K562 (cell line): ENCODE data around the gene RAD51D.

ENCODE experiments used
- CREB1 ChIP-seq, 2 experiments: sonication (generic) in 1 of 2; formaldehyde crosslinking in 1 of 2; IDR thresholded peaks; 2 replicates each; pipeline versions ENCODE4 v1.6.1 to v1.8.0; 2012 to 2022; ENCODE audit warnings: inconsistent platforms in 1 of 2, mild to moderate bottlenecking in 1 of 2, missing genetic modification reagents in 1 of 2, moderate library complexity in 1 of 2
- CTCF ChIP-seq, 3 experiments: IDR thresholded peaks in 2 of 3; conservative IDR thresholded peaks in 1 of 3; 2 replicates each; pipeline ENCODE4 v1.5.1; 2011 to 2012; ENCODE audit warnings: low read length in 3 of 3, mild to moderate bottlenecking in 3 of 3, control low read depth in 2 of 3, improper control_type of control experiment in 1 of 3, inconsistent platforms in 1 of 3, low read depth in 1 of 3, mixed read lengths in 1 of 3, moderate library complexity in 1 of 3; ENCODE audit not compliant: insufficient read depth in 2 of 3
- E2F8 ChIP-seq: fragments of 450-650 bp; IDR thresholded peaks from 2 replicates; pipeline ENCODE4 v1.7.1; 2018; ENCODE audit warnings: mild to moderate bottlenecking, low read depth; ENCODE audit not compliant: partially characterized antibody
- ETV5 ChIP-seq: sonication (generic); formaldehyde crosslinking; IDR thresholded peaks from 2 replicates; pipeline ENCODE4 v1.4.0; 2020; ENCODE audit warnings: low read depth, mild to moderate bottlenecking, missing genetic modification reagents
- POLR2AphosphoS5 ChIP-seq: IDR thresholded peaks from 2 replicates; pipeline ENCODE4 v1.6.1; 2011; ENCODE audit warnings: mild to moderate bottlenecking, low read depth, low read length, moderate library complexity; ENCODE audit not compliant: control insufficient read depth, insufficient read depth
- RBM39 ChIP-seq: fragments of 200-400 bp; formaldehyde crosslinking; optimal IDR thresholded peaks from 2 replicates; pipeline ENCODE3; 2018; ENCODE audit warnings: low read depth, low read length
- RCOR1 ChIP-seq, 2 experiments: IDR thresholded peaks; 2 replicates each; pipeline ENCODE4 v1.6.1; 2012; ENCODE audit warnings: low read depth in 2 of 2, low read length in 2 of 2, borderline replicate concordance in 1 of 2, improper control_type of control experiment in 1 of 2
- RFX5 ChIP-seq: IDR thresholded peaks from 2 replicates; pipeline ENCODE4 v1.6.1; 2011; ENCODE audit warnings: low read depth, mild to moderate bottlenecking, improper control_type of control experiment, low read length
- TGIF2 ChIP-seq: sonication (generic); formaldehyde crosslinking; IDR thresholded peaks from 2 replicates; pipeline ENCODE4 v1.8.1; 2022; ENCODE audit warnings: mild to moderate bottlenecking, missing genetic modification reagents, moderate library complexity
- ZBTB40 ChIP-seq, 2 experiments: fragments of 450-650 bp in 1 of 2; sonication (generic) in 1 of 2; formaldehyde crosslinking in 1 of 2; IDR thresholded peaks; 2 replicates each; pipeline versions ENCODE4 v1.7.1 to v1.9.0; 2016 to 2022; ENCODE audit warnings: inconsistent platforms in 1 of 2, mild to moderate bottlenecking in 1 of 2, missing genetic modification reagents in 1 of 2
- ZNF408 ChIP-seq: fragments of 250-450 bp; sonication (Bioruptor Pico); IDR thresholded peaks from 2 replicates; pipeline ENCODE4 v1.4.0; 2020; ENCODE audit warnings: low read depth, mild to moderate bottlenecking, moderate library complexity
- ZNF780A ChIP-seq: fragments of 250-450 bp; sonication (Bioruptor Pico); IDR thresholded peaks from 2 replicates; pipeline ENCODE4 v1.5.0; 2021; ENCODE audit warnings: mild to moderate bottlenecking
- ZNF79 ChIP-seq: fragments of 250-450 bp; sonication (Bioruptor Pico); IDR thresholded peaks from 2 replicates; pipeline ENCODE4 v1.4.0; 2020; ENCODE audit warnings: low read depth, mild to moderate bottlenecking, moderate library complexity

- TF ChIP-seq CTCF (IDR thresholded peaks at IDR 0.05 in 2 of 3, conservative IDR thresholded peaks at IDR 0.05 in 1 of 3; ENCODE audit: insufficient read depth in 2 of 3, low read depth in 1 of 3, low read length in 3 of 3): no peak
- TF ChIP-seq ZNF79 (CRISPR knock-in tag): no peak
- TF ChIP-seq ETV5 (CRISPR knock-in tag): no peak
- TF ChIP-seq RCOR1 (IDR thresholded peaks at IDR 0.05; ENCODE audit: borderline replicate concordance in 1 of 2, low read depth in 2 of 2, low read length in 2 of 2): no peak
- TF ChIP-seq TGIF2 (CRISPR knock-in tag): no peak
- no peak for TF ChIP-seq ZBTB40 (IDR thresholded peaks at IDR 0.05)
- TF ChIP-seq ZBTB40 (CRISPR knock-in tag; IDR thresholded peaks at IDR 0.05): no peak
- TF ChIP-seq RFX5: no peak
- no peak for TF ChIP-seq RBM39
- no peak for TF ChIP-seq ZNF408 (CRISPR knock-in tag)
- no peak for TF ChIP-seq ZNF780A (CRISPR knock-in tag)
- no peak for TF ChIP-seq CREB1 (IDR thresholded peaks at IDR 0.05)
- no peak for TF ChIP-seq CREB1 (CRISPR knock-in tag; IDR thresholded peaks at IDR 0.05)
- TF ChIP-seq POLR2AphosphoS5: no peak
- no peak for TF ChIP-seq E2F8
Measured at GRCh38 chr17:35155246-35155645, 35.6 kb upstream of the RAD51D start.
